Activated CD8-positive, alpha-beta memory T cell treated with anti-CD3 and anti-CD28 coated beads for 48 hours (primary cell): ENCODE data around the gene TAF1C.
"Not testable (repeated sequence)": the region's sequence is repeated elsewhere in the genome, so short reads cannot be mapped to it uniquely, and the experiment has no call there.

Experiments used
- DNase-seq, 3 experiments: peaks; one replicate each; pipeline ENCODE4 v3.0.0-alpha.2; 2020; ENCODE audit warnings: low read depth in 2 of 3, low spot score in 2 of 3

Gene TAF1C

DNA sequence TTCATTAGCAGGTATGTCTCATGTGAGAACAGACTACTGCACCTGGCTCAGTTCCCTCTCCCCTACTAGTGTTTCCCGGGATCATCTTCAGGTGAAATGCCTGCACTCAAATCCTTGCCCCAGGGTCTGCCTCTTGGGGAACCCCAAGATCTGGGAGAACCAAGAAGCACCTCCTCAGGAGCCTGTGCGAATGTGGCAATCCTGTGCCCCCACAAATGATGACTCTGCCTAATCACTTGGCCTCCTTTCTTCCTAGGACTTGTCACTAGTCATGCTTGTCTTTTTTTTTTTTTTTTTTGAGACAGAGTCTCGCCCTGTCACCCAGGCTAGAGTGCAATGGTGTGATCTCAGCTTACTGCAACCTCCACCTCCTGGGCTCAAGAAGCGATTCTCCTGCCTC is 25.8 kb upstream of the TAF1C start:
- DNase-seq = no peak

DNA sequence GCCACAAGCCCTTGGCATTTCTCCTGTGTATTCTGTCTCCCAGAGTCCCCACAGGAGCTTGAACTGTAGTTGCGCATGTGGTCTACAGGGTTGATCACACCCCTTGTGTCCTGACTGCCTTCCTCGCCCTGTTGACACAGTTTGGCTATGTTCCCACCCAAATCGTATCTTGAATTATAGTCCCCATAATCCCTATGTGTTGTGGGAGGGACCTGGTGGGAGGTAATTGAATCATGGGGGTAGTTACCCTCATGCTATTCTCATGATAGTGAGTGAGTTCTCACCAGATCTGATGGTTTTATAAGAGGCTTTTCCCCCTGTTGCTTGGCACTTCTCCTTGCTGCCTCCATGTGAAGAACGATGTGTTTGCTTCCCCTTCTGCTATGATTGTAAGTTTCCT is 25.3 kb upstream of the TAF1C start:
- no peak for DNase-seq

DNA sequence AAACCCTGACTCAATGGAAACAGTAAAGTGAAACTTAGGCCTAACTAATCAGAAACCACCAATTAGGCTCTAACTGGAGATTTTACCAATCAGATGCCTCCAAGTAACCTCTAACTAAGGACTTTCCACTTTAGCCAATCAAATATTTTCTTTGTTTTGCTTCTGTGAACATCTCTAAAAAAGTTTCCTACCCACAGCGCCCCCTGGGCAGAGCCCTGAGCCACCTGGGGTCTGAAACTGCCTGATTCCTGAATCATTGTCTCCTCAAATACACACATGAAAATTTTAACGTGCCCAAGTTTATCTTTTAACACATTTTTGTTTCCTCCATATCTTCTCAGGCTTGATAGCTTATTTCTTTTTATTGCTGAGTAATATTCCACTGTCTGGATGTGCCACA is 23.1 kb upstream of the TAF1C start:
- no peak for DNase-seq

DNA sequence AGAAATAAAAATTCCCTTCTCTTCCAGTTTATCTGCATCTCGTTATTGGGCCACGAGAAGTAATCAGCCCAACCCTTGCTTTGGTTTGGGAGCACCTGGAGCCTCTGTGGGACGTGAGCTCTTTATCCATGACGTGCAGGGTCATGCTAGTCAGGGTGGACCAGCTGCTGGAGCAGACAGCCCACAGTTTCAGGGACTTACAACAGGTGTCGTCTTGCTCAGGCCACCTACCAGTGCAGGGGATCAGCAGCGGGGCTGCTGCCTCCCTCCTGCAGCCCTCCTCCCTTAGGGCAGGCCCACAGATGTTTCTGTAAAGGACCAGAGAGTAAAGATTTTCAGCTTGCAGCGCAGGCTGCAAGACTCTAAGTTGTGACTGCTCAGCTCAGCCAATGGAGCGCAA is 21.0 kb upstream of the TAF1C start:
- DNase-seq = no peak

DNA sequence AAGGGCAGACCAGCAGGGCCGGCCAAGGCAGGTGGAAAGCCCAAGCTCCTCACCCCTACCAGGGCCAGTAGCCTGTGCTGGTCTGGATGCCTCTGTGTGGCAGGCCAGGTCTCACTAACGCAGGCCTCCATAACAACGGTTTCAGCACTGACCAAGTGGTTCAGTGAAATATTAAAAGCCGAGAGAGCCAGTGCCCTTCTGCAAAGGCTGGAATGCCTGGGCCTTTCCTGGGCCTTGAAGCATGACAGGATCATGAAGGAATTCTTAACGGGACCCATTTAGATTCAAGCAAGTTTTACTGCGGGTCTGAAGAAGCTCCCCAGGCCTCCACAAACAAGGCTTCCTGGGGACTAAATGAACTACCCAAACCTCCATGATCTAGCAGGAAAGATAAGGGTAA is 20.4 kb upstream of the TAF1C start:
- no peak for DNase-seq

DNA sequence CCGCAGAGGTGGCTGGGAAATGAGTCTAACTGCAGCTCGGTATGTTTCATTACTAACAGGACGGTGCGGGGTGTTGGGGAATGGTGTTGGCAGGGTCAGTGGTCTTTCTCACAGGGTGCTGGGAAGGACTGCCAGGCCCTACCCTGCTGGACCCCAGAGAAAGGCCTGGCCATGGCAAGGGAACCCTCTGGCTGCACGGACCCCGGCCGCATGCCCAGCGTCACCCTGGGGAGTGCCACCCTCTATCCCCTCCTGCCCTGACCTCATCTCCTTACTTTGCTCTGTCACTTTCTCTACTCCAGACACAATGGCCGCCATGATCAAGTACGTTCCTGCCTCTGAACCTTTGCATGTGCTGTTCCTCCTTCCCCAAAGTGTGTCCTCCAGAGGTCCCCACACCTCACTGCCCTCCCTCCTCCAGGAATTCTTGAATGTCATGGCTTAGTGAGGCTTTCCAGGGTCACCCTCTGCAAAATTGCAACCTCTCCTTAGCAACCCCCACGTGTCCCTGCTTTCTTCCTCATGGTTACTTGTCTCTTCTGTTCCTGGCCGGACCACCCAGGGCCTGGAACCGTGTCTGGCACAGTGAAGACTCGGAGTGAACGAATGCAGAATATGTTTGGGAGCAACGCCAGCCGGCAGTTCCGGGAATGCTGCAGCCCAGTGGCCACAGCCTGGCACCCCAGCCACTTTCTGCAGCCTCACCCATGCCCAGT is 19.3 kb upstream of the TAF1C start:
- DNase-seq = no peak

DNA sequence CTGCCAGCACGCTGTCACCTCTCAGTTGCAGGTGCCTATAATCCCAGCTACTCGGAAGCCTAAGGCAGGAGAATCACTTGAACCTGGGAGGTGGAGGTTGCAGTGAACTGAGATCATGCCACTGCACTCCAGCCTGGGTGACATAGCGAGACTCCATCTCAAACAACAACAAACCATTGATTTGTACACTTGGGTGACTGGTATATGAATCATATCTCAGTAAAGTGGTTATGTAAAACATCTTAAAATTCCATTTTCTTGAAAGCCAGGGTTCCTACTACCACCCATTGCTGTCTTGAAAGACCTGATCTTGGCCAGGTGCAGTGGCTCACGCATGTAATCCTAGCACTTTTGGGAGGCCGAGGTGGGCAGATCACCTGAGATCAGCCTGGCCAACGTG is 18.3 kb upstream of the TAF1C start:
- DNase-seq = not testable (repeated sequence)

DNA sequence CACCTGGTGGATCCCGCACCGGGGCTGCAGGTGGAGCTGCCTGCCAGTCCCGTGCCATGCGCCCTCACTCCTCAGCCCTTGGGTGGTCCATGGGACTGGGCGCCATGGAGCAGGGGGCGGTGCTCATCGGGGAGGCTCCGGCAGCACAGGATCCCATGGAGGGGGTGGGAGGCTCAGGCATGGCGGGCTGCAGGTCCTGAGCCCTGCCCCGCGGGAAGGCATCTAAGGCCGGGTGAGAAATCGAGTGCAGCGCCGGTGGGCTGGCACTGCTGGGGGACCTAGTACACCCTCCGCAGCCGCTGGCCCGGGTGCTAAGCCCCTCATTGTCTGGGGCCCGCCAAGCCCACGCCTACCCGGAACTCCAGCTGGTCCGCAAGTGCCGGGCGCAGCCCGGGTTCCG is 17.7 kb upstream of the TAF1C start:
- not testable (repeated sequence) for DNase-seq

DNA sequence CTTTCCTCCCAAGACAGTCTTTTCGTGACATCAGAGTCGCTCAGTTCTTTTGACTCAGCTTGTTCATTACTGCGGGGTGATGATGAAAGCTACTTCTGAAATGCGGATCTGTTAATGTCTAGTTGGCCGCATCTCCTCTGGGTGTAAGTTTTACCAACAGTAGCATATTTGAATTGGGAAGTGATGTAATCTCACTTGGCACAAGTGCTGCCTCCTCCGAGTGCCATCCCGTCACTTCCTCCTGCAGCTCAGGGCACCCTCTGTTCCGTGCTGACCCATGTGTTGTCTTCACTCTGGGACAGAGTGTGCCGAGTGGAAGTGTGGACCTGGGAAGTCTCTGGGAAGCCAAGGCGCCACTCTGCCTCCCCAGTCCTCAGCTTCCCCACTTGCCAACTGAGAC is 13.0 kb upstream of the TAF1C start:
- DNase-seq = no peak

DNA sequence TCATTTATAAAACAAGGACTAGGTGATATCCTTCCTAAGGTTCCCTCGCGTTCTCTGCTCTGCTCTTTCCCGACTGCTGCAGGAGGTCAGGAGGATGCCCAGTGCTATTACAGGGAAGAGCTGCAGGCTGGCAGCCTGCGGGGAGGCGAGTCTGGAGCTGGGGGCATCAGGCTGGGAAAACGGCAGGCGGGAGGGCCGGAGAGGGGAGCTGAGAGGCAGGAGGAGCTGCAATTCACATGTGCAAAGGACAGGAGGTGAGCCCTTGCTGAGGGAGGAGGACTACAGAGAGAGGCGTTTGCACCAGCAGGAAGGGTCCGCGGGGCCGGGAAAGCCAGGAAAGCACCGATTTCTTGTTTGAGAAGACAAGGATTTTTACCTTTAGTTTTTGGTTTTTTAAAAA is 12.2 kb upstream of the TAF1C start:
- no peak for DNase-seq

DNA sequence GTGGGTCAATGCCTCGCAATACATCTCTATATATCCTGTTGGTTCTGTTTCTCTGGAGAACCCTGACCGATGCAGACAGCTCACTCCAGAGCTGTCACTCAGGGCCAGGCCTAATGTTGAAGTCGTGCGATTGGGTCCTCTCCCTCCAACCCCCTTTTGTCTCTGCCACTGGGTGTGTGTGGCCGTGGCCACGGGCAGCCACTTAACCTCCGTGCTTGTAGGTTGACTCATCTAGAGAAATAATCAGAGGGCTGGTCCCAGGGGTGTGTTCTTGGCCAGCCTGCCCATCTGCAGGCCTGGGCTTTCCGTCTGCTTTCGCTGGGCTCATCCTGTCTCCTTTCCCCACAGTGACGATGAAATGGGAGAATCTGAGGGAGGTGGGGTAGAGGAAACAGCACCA is 11.5 kb upstream of the TAF1C start:
- no peak for DNase-seq

DNA sequence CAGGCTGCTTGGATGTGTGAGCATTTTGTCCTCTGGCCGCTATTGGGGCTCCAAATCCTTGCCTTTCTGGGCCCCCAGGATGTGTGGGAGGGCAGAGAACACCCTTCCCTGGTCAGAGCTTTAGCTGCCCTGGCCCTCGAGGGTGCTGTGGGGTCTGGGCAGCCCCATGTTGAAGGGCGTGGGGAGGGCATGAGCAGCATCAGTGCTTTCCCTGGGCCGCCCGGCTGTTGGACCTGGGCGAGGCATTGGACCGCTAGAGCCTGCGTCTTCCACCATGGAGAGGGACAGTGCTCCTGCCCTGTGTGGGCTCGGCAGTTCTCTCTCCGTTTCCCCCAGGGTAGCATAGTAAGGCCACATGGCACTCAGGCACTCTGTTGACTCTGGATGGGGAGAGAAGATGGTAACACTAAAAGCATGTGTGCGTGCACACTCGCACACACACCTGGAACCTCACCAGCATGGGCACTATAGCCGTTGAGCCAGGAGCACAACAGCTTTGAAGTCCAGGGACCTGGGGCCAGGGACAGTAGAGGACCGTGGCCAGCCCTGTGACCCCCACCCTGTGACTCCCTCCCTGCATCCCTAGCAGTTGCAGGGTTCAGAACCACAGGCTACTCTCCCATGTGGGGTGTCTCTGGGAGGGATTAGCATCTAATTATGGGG is 10.7 kb upstream of the TAF1C start:
- no peak for DNase-seq

DNA sequence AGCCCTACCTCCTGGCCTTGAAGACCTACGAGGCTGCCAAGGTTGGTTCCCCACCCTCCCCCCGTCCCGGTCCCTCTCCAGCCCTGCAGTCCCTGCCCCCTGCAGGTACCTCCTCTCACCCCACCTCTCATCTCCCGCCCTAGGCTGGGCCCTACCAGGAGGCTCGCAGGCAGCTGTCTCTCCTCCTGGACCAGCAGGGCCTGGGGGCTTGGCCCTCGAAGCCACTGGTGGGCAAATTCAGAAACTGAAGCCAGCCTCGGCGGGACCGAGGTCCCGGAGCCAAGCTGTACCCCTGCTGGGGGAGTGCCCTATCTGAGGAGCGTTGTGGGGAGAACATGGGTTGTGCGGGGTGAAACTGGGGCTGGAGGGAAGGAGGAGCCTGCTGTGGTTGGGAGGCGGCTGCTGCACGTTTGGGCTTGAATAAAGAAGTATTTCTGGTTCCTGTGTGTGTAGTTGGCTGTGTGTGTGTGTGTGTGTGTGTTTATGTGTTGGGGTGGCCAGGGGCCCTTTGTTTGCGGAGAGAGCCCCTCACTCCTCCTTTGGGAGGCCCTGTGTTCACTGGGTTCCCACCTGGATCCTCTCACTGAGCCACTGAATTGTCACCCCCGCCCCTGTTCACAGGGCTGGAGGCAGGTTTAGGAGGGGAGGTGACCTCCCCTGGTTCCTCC is 10.0 kb upstream of the TAF1C start:
- DNase-seq = no peak

DNA sequence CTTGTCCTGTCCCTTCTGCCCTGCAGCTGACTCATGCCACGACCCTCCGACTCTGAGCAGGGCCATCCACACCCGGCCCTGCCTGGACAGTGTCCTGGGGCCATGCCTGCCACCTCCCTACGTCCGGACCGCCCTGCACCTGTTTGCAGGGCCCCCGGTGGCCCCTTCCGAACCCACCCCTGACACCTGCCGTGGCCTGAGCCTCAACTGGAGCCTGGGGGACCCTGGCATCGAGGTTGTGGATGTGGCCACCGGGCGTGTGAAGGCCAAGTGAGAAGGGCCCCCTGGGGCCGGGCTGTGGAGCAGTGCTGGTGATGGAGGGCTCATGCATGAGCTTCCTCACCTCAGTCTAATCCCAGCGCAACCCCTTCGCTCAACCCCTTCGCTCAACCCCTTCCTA is 9.2 kb upstream of the TAF1C start:
- DNase-seq = no peak

DNA sequence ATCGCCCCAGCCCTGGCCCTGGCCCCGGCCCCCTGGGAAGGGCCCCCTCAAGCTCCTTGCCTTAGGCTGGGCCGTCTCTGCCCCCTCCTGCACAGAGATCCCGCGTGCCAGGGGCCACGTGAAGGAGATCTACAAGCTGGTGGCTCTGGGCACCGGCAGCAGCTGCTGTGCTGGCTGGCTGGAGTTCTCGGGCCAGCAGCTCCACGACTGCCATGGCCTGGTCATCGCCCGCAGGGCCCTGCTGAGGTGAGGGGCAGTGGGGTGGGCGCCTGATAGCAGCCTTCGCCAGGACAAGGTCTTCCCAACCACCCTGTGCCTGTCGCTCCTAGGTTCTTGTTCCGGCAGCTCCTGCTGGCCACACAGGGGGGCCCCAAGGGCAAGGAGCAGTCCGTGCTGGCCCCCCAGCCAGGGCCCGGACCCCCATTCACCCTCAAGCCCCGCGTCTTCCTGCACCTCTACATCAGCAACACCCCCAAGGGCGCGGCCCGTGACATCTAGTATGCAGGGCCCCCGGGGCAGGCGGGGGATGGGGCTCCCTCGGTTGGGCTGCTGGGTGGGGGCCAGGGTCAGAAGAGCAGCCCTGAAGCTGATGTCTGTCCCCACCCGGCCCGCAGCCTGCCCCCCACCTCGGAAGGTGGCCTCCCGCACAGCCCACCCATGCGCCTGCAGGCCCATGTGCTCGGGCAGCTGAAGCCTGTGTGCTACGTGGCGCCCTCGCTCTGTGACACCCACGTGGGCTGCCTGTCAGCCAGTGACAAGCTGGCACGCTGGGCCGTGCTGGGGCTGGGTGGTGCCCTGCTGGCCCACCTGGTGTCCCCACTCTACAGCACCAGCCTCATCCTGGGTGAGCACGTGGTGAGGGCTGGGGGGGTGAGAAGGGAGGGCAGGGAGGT is 8.6 kb upstream of the TAF1C start:
- no peak for DNase-seq

DNA sequence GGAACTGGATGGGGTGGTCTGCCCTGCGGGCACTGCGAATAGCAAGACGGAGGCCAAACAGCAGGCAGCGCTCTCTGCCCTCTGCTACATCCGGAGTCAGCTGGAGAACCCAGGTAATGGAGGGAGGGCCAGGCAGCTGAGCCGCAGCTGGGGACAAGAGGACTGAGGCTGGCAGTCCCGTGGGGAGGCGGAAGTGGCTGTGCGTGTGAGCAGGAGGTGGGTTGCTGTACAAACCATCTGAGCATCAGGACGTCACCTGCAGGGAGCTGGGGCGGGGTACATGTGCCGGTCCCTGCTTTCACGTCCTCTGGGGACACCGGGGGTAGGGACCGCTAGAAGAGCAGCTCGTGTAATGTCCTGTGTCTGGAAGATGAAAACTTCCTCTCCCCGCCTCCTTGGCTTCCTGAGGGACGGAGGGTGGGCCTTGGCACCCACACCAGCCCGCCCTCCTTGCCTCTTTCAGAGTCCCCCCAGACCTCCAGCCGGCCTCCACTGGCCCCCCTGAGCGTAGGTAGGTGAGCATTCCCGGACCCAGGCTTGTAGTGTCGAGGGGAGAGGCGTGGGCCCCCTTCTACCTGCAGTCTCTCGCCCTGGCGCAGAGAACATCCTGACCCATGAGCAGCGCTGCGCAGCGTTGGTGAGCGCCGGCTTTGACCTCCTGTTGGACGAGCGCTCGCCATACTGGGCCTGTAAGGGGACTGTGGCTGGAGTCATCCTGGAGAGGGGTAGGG is 7.8 kb upstream of the TAF1C start:
- DNase-seq = no peak

DNA sequence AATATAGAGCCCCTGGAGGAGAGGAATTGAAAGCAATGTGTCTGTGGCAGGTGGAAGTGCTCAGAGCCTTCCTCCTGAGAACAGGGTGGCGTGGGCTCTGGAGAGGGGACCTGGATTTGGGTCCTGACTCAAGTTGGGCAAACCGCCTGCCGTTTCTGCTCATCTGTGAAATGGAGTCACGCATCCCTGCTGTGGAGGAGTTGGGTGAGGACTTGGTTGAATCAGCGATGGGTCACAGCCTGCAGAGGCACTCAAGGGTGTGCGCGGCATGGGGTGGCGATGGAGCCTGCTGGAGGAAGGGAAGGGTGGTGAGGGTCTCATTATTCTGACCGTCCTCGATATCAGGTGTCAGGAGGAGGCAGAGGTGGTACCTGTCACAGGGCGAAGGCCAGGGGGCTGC is 7.2 kb upstream of the TAF1C start:
- no peak for DNase-seq

DNA sequence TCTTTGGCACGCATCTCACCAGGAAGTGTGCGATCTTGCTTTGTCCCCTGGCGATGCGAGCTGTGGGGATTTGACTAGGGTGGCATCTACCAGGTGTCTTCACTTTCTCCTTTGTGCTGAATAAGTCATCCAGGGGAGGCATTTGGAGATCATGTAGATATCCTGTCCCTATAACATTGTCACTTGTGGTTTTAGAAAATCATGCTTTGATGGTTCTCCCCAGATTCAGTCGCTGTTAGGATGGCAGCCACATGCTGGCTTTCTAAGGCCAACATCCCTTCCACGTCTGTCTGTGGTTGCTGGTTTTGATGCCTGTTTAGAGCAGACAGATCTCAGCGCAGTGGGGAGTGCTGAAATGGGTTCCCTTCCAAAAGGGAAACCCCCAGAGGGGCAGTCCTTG is 6.6 kb upstream of the TAF1C start:
- DNase-seq = no peak

DNA sequence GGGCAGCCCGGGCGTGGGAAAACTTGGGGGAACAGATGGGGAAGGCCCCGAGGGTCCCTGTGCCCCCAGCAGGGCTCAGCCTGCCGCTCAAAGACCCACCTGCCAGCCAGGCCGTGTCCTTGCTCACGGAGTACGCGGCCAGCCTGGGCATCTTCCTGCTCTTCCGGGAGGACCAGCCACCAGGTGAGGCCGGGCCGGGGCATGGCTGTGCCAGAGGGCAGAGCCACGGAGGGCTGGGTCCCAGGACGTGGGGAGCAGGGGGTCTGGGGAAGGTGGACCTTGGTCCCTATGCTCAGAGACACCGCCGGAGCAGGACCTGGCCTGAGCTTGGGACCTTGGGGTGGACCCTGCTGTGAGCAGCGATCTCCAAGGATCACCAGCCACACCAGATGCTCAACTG is 4.6 kb upstream of the TAF1C start:
- DNase-seq = no peak

DNA sequence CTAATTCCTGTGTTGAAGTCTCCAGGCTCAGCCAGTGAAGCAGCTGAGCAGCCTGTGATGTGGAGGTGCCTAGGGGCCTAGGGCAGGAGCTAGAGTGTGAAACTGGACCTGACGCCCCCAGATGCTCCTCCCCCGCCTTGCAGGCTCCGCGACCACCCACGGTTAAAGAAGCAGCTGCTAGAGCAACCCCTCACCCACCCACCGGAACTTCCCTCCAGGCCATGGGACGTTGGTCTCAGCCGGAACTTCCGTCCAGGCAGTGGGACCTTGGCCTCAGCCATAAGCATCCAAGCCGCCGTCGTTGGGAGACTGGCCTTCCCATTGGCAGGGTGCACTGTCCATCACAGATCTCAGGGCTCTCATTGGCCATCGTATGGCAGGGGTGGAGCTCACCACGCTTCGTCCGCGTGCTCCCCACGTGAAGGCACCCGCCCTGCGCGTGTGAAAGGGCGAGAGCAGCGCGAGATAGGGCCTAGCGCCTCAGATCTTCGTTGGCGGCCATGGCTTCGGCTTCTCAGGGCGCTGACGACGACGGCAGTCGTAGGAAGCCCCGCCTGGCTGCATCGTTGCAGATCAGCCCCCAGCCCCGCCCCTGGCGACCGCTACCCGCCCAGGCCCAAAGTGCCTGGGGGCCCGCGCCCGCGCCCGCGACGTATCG is 4.0 kb upstream of the TAF1C start, which contains the start of gene ADAD2:
TSS of gene ADAD2 (plus strand) at position 427 of the 658 bp plus-strand sequence. CDS start at position 501, 74 bp downstream.
- no peak for DNase-seq
